Stromal cell of bone marrow (primary cell): ENCODE results near the gene MOBP.

ENCODE experiments used
- DNase-seq: peaks from one replicate; pipeline ENCODE4 v3.0.0-alpha.2; 2012; ENCODE audit warnings: low read depth

Gene MOBP

GRCh38 chr3:39541917-39542329, 74.4 kb downstream of the MOBP start:
- no peak for DNase-seq

- DNase-seq = no peak
Observed at GRCh38 chr3:39542588-39542988, 75.1 kb downstream of the MOBP start.

DNA sequence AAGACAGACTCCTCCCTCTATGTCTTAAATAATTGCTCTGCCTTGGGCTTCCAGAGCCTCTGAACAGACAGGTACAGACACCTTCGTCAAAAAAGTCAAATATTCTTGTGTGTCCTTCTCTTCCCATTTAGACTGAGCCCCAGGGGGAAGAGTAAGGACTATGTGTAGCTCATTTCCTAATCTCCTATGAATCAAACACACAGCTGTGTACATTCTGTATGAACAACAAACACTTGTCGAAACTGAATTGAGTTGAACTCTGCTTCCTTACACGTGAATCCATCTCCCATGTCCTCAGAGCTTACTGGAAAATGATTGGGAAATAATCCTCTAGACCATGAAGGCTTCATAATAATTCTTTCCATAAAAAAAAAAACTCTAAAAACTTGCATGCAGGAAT, 80.8 kb downstream of the MOBP start:
- DNase-seq = no peak

DNA sequence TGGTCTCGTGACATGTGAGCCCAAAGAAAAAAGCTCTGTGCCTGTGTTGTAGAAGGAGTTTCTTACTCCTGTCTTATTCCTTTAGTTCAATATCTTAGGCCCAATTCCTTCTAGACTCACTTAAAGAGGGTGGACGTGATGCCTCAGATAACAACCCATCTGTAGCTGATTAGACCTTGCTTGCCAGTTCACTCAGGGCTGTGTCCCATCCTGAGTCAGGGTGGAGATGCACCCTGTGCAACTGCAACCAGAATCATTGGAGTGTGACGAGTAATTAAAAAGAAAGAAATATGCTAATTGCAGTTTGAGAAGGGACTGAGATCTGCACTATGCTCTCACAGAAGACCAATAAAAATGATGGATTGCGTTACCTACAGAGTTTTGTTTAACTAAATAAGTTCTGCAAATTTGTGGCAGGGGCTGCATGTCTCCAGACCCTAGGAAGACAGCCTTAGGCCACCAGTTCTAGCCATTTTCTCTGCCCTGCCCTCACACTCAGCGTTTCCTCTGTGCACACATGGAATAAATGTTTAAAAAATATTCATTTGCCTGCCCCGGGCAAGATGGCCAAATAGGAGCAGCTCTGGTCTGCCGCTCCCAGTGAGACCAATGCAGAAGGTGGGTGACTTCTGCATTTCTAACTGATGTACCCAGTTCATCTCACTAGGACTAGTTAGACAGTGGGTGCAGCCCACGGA, 83.0 kb downstream of the MOBP start:
- DNase-seq = no peak
